Smooth muscle cell of the brain vasculature (primary cell): ENCODE data around the gene MED12L.
"Not testable (repeated sequence)": the region's sequence is repeated elsewhere in the genome, so short reads cannot be mapped to it uniquely, and the experiment has no call there.

ENCODE experiments used
- DNase-seq: peaks from one replicate; pipeline ENCODE4 v3.0.0-alpha.2; 2012; ENCODE audit warnings: low read depth, low spot score

The MED12L gene

GRCh38 chr3:151372063-151372820, 286.8 kb downstream of the MED12L start:
- DNase-seq, result no peak

DNA sequence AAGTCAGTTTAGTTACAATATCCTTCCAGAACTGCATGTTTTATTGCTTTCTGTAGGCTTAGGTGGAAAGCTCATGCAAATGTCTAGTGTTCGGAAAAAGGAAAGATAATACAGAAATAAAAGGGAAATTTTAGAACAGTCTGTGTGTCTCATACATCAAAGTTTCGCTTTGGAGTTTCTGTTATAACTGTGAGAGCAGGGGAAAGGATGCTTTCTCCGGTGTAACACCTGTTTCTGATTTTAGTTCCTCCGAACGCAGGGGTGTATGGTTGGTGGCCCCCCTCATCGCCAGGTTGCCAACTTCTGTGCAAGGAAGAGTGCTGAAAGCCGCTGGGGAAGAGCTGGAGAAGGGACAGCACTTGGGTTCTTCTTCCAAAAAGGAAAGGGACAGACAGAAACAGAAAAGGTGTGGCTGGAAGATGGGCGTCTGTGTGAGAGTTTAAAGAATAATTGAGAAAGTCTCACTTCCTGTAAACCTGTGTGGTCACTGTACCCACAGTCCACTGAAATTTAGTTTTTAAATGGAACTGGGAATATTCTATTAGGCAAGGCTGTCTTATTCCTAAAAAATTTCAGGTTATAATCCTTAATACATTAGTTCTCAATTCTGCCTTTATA, 292.4 kb downstream of the MED12L start:
- DNase-seq, result no peak

DNA sequence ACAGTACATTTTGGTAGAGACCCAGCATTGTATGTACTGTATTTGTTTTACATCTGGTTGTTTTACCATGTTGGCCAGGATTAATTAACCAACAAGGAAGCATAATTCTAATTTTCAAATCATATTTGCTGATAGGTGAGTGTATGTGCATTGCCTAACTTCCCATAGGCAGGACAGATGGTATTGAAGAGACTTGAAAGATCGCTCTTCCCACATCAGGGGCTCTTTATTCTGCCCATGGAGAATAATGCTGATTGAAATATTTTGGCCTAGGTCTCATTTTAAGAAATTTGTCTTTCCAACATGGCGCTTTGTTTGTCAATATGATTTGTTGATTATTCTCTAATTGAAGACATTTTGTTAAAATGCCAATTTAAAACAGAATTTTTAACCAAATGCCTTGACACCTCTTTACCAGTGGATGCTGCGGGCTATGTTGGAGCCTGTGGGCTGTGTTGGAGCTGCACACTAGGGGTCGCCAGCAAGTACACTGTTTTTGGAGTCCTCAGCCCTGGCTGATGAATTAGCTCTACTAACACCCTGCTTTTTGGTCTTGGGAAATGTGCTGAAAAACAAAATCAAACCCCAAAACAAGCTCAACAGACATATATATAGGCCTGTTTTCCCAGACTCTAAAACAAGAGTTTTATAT, 293.7 kb downstream of the MED12L start:
- no peak for DNase-seq

DNA sequence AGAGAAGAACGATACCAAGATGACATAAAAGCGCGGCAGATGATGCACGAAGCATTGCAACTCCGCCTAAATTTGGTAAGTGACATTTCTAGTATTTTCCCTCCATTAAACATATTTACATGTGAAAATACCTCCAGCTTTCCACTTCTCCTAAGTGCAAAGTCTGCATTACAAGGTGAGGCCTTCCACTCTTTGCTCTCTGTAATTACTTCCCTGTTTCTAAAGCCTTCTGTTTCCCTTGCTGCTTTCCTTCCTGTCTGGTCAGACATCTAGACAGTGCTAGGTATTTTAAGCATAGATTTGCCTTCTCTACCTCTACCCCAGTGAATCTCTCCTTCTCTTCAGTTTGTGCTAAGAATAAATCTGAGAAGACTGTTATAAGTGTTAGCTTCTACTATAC, 297.2 kb downstream of the MED12L start:
- DNase-seq, result no peak

DNA sequence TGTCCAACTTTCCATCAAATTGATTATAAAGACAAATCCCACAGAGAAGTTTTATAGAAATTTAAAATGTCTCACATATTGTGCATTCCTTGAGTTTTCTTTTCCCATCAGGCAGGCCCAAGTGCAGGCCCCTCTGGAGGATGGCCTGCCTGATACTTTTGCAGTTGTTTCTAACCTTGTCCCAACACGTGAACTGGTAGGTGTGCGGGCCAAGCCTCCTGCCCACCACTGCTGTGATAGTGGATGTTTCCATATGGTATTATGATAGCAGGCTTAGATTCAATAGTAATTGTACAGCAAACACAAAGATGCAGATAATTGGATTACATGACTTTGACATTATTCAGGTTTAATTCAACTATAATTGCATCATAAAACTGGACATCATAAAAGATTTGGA, 297.6 kb downstream of the MED12L start:
- no peak for DNase-seq

DNA sequence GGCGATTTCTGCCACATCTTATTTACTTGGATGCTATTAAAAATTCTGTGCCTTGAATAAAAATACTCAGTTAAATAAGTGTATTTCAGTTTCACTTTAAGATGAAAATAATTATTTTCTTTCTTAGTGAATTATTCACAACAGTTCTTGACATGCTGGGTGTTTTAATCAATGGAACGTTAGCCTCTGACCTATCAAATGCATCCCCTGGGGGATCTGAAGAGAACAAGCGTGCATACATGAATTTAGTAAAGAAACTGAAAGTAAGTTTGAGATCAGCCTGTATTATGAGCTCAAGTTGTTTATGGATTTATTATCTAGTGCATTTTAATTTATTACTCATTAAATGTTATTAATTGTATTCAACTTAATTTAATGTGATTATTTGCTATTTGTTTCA, 298.5 kb downstream of the MED12L start:
- DNase-seq, result no peak

- no peak for DNase-seq
Measured at GRCh38 chr3:151384741-151385174, 299.3 kb downstream of the MED12L start, which contains the start of gene P2RY12. Gene P2RY12, minus strand, starts transcription at chr3:151384753. Its CDS starts 45,908 bp downstream, at chr3:151338845.

DNA sequence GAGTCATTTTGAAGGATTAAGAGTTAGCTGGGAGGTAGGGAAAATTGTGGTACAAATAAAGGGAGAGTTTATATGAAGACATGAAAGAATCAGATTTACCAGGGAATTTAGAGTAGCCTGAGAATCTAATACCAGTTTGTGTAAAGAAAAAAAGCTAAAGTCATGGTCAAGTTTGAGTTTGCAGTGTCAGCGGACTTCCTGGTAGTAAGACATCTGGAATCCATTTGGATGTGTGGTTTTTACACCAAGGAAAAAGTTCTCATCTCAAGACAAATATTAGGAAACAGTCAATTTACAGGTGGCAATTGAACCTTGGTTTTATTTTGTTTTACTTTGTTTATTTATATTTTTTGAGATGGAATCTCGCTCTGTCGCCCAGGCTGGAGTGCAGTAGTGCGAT, 300.6 kb downstream of the MED12L start:
- DNase-seq, result peak; percentile 28

DNA sequence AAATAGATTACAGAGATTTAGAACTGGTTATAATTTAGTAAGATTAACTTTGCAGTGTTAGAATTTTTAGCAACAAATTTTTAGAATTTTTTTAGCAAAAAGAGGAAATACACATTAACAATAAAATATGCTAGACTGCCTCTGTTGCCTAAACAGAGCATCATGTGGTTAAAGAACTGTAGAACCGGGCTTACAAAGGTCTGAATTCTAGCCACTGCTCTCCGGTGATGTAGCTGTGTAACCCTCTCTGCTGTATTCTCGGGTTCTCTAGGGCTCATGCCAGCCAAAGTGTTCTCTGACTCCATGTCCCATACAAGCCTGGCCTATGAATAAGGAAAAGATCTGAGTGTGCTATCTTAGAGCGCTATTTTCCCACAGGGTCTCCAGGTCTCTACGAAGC, 302.0 kb downstream of the MED12L start:
- DNase-seq, result no peak

- DNase-seq, result no peak
Measured at GRCh38 chr3:151387842-151388241, 302.4 kb downstream of the MED12L start.

GRCh38 chr3:151391720-151392119, 306.3 kb downstream of the MED12L start:
- no peak for DNase-seq

DNA sequence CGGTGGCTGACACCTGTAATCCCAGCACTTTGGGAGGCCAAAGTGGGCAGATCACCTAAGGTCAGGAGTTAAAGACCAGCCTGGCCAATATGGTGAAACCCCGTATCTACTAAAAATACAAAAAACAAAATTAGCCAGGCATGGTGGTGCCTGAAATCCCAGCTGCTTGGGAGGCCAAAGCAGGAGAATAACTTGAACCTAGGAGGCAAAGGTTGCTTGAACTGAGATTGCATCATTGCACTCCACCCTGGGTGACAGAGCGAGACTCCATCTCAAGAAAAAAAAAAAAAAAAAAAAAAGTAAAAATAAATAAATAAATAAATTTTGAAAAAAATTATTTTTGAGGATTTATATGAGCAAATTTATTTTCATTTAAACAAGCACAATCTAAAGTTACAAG, 306.7 kb downstream of the MED12L start:
- DNase-seq, result not testable (repeated sequence)

- DNase-seq, result no peak
Measured at GRCh38 chr3:151393146-151393830, 307.8 kb downstream of the MED12L start.

DNA sequence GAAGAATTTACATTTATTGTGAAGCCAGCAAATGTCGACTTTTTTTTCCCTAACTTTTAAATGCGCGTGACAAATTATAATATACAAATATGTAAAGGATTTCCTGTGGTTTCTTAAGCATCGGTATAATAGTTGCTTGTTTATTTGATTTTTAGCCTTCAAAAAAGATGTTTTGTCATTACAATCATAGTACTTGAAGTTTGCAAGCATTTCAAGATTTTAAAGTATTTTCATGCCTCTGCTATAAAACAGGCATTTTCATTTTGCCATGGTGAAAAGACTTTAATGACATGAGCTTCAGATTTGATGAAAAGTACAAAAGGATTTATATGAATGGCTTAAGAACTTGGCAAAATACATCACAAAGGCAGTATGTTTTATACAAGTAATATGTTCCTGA, 308.5 kb downstream of the MED12L start:
- DNase-seq, result no peak

DNA sequence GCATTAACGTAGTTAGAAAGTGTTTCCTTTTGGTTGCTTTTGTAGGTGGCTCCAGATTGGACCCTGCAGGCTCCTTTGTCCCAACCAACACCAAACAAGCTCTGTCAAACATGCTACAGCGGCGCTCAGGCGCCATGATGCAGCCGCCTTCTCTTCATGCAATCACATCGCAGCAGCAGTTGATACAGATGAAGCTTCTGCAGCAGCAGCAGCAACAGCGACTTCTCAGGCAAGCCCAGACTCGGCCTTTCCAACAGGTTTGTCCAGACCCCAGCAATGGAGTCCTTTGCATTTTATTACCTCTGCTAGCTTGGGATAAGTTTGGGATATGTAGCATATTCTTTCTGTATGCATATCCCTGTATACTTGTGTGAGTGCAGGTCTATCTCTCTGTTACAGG, 309.1 kb downstream of the MED12L start:
- no peak for DNase-seq

DNA sequence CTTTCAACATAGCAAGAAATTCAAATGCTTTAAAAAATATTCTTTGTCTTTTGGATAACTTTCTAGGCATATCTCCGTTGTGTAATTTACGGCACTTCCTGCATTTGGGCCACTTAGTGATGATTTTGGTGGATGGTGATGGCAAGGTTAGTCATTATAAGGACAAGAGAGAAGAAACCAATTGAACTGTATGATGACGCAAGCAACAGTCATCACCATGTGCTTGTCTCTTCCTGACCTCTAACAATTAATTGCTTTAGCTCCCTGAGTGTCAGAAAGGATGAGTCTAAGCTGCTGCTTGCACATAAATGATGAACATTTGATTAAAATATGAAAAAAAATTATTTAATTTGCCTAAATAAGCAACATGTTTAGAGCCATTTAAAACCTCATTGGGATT, 310.3 kb downstream of the MED12L start:
- no peak for DNase-seq

DNA sequence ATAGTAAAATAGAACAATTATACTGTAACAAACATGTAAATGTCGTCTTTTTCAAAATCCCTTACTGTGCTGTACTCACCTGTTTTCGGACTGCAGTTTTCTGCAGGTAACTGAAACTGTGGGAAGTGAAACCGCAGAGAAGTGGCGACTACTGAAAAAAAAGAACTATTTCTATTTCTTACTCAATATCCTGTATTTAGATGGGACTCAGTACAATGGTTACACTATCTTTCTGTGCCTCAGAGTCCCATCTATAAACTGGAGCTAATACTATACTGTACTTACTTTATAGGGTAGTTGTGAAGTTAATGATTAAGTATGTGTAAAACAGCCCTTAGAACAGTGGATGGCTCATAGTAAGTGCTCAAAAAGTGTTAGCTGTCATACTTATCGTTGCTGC, 313.4 kb downstream of the MED12L start:
- DNase-seq, result no peak

DNA sequence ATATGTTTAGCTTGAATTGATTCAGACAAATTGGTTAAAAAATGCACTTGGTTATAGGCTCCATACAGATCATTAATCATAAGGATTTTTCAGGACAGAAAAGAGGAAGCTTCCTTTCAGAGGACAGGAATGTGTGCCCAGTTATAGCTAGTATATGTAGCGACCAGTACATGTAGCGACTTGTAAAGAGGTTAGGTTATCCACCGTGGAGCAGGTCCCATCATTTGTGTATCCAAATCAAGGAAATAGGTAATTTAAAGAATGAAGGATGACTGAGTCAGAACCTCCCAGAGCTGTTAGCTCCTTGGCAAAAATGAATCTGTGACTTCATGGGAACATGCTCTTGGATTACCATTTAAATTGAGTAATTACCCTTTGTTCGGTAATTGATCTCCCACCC, 314.9 kb downstream of the MED12L start:
- no peak for DNase-seq

GRCh38 chr3:151402349-151402748, 316.9 kb downstream of the MED12L start:
- no peak for DNase-seq

DNA sequence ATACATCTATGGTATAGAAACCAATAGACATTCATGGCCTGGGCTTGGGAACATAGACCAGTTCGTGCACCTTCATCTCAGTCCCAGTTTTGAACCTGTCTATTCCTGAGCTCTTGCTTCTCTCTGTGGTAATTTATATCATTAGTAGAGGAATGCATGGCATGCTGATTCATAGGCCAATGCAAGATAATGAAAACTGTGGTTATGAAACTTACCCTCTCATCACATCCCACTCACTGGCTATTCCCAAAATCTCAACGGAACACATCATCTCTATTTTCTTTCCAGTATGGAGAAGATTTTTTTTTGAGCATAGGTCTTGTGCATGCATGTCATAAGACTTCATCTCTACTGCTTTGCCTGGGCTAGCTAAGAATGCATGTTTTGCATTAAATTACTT, 317.8 kb downstream of the MED12L start:
- no peak for DNase-seq

DNA sequence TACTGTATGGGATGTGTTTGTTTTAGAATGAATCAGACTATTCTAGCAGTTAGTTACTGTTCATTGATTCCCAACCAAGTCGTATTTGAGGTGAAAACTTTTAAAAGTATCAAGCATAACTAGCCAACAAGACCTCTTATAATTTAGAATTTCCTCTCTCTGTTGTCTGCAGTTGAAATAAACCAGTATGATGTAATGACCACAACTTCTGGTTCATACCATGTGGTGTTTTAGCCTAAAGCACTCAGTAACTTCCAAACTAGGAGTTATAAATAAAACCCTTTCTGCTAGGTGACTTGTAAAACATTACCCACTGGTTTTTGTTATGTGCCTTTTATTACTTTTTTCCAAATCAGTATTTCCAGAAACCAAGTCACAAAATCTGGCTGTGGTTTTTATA, 318.9 kb downstream of the MED12L start:
- DNase-seq, result no peak

DNA sequence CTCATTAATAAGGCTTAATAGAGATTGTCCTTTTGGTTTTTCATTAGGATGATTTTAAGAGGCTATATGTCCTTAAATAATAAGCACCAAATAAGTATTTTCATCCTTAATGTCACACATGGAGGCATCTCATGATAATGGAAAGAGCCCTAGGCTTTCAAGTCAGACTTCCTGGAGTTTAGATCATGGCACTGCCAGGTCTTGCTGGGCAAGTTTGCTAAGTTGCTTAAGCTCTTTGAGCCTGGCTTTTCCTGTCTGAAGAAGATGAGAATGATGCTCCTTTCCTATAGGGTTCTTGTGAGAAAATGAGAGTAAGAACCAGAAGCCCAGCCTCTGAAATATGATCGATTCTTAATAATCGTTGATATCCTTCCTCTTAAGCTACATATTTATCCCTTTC, 322.5 kb downstream of the MED12L start:
- no peak for DNase-seq
